Osteoblast (primary cell): ENCODE results near the gene SGCD. TPM values are rescaled to one million over a fixed set of nuclear protein-coding genes. Genes with fewer than 3 reads are reported as not detected.

Experiments used
- DNase-seq: peaks from one replicate; pipeline ENCODE4 v3.0.0; 2011; ENCODE audit warnings: low spot score, mixed read lengths; ENCODE audit not compliant: insufficient read length; ENCODE audit errors: missing footprints
- H2AFZ ChIP-seq: 2 replicates; pipeline ENCODE4 v1.6.0; 2011; ENCODE audit warnings: mild to moderate bottlenecking, low read length
- H3K27ac ChIP-seq: 2 replicates; pipeline ENCODE4 v1.5.1; 2011; ENCODE audit warnings: mild to moderate bottlenecking, low read depth, low read length, moderate library complexity
- H3K27me3 ChIP-seq: 2 replicates; pipeline ENCODE4 v1.6.0; 2012; ENCODE audit warnings: mild to moderate bottlenecking, control low read depth, inconsistent platforms, low read length, moderate library complexity; ENCODE audit not compliant: insufficient read depth
- H3K36me3 ChIP-seq: 2 replicates; pipeline ENCODE4 v1.5.1; 2011; ENCODE audit warnings: mild to moderate bottlenecking, low read length, control low read depth, moderate library complexity; ENCODE audit not compliant: insufficient read depth
- H3K4me1 ChIP-seq: 2 replicates; pipeline ENCODE4 v1.5.1; 2011; ENCODE audit warnings: mild to moderate bottlenecking, low read length, control low read depth, moderate library complexity; ENCODE audit not compliant: insufficient read depth
- H3K4me2 ChIP-seq: 2 replicates; pipeline ENCODE4 v1.6.0; 2011; ENCODE audit warnings: mild to moderate bottlenecking, low read length; ENCODE audit not compliant: insufficient read depth
- H3K4me3 ChIP-seq: fragments of 200-600 bp; sonication (generic); 3 replicates; pipeline ENCODE4 v1.5.1; 2012; ENCODE audit warnings: mild to moderate bottlenecking, low read length, inconsistent platforms; ENCODE audit not compliant: insufficient read depth
- H3K79me2 ChIP-seq: 2 replicates; pipeline ENCODE4 v1.6.0; 2012; ENCODE audit warnings: mild to moderate bottlenecking, low read length, control low read depth, inconsistent platforms; ENCODE audit not compliant: insufficient read depth
- H3K9me3 ChIP-seq: 2 replicates; pipeline ENCODE4 v1.5.1; 2011; ENCODE audit warnings: low read depth, low read length, control low read depth
- H4K20me1 ChIP-seq: 2 replicates; pipeline ENCODE4 v1.6.0; 2012; ENCODE audit warnings: mild to moderate bottlenecking, low read length, control low read depth; ENCODE audit not compliant: insufficient read depth
- CTCF ChIP-seq: IDR thresholded peaks from 2 replicates; pipeline ENCODE4 v1.5.1; 2011; ENCODE audit warnings: mild to moderate bottlenecking, low read depth, low read length, moderate library complexity; ENCODE audit errors: extremely low read depth
- total RNA-seq: library from RNA; depleted of rRNA; stranded (reverse); fragments of >200 nt; gene quantifications from 2 replicates; pipeline ENCODE4 v1.2.3, GENCODE V29; 2012

Gene SGCD
- total RNA-seq, 1 donor: 27.1 TPM

GRCh38 chr5:156460471-156460870, 133.5 kb downstream of the SGCD start:
- Histone ChIP-seq H3K9me3 (no peaks in the 10 kb centered on the region), H3K27me3 (no peaks in the 10 kb centered on the region), H3K4me2 (no peak overlapping the region), H3K27ac (no peak overlapping the region), H2AFZ (no peak overlapping the region), H3K4me3 (no peak overlapping the region), H4K20me1 (no peaks in the 10 kb centered on the region), H3K4me1 (no peaks in the 10 kb centered on the region), H3K36me3 (no peaks in the 10 kb centered on the region), H3K79me2 (no peaks in the 10 kb centered on the region)
- DNase-seq: no peak
- no peak for TF ChIP-seq CTCF

GRCh38 chr5:156466871-156467270, 139.9 kb downstream of the SGCD start:
- no peak for DNase-seq
- no peaks in the 10 kb centered on the region for H3K9me3 ChIP-seq
- H3K79me2 ChIP-seq: no peaks in the 10 kb centered on the region
- H3K27me3 ChIP-seq: no peaks in the 10 kb centered on the region
- H2AFZ ChIP-seq: no peak overlapping the region
- H3K4me3 ChIP-seq: no peak overlapping the region
- H3K27ac ChIP-seq: no peak overlapping the region
- no peaks in the 10 kb centered on the region for H3K36me3 ChIP-seq
- H3K4me2 ChIP-seq: no peak overlapping the region
- no peak for TF ChIP-seq CTCF
- no peaks in the 10 kb centered on the region for H3K4me1 ChIP-seq
- no peaks in the 10 kb centered on the region for H4K20me1 ChIP-seq

GRCh38 chr5:156469636-156470035, 142.7 kb downstream of the SGCD start:
- no peaks in the 10 kb centered on the region for H3K79me2 ChIP-seq
- no peaks in the 10 kb centered on the region for H3K36me3 ChIP-seq
- H2AFZ ChIP-seq: no peak overlapping the region
- peaks cover 11% of the 10 kb centered on the region for H3K4me1 ChIP-seq
- no peaks in the 10 kb centered on the region for H4K20me1 ChIP-seq
- no peak overlapping the region for H3K27ac ChIP-seq
- H3K9me3 ChIP-seq: no peaks in the 10 kb centered on the region
- no peaks in the 10 kb centered on the region for H3K27me3 ChIP-seq
- H3K4me2 ChIP-seq: no peak overlapping the region
- no peak for DNase-seq
- no peak for TF ChIP-seq CTCF
- no peak overlapping the region for H3K4me3 ChIP-seq

- TF ChIP-seq CTCF: no peak
These were observed 144.9 kb downstream of the SGCD start for GRCh38 chr5:156471893-156472292.

More at GRCh38 chr5:156471893-156472292, 144.9 kb downstream of the SGCD start:
- Histone ChIP-seq H4K20me1 (no peaks in the 10 kb centered on the region), H3K27me3 (no peaks in the 10 kb centered on the region), H3K79me2 (no peaks in the 10 kb centered on the region), H3K4me2 (no peak overlapping the region), H3K4me3 (no peak overlapping the region), H3K4me1 (peaks cover 30% of the 10 kb centered on the region), H3K27ac (no peak overlapping the region), H3K9me3 (no peaks in the 10 kb centered on the region), H3K36me3 (no peaks in the 10 kb centered on the region), H2AFZ (no peak overlapping the region)
- DNase-seq: no peak
